HEK293 (cell line): ENCODE measurements around the gene CLCN1.

ENCODE experiments used
- CTCF ChIA-PET: fragments of 350-600 bp; formaldehyde crosslinking; extraction: SDS; loops from one replicate; lab custom pipeline; 2021; ENCODE audit warnings: antibody characterized with exemption; lab: Yijun Ruan, JAX
- POLR2A ChIA-PET: fragments of 300-600 bp; formaldehyde crosslinking; extraction: SDS; loops from one replicate; lab custom pipeline; 2020; ENCODE audit warnings: antibody characterized with exemption, inconsistent platforms; lab: Yijun Ruan, JAX
- H3K27ac ChIP-seq: fragments of 200-500 bp; sonication (Bioruptor generic); 2 replicates; pipeline ENCODE4 v1.5.1; 2014; ENCODE audit warnings: low read depth, low read length, control low read depth, inconsistent platforms; ENCODE audit errors: extremely low read depth
- H3K36me3 ChIP-seq, 2 experiments: fragments of 200-500 bp in 1 of 2; sonication (Bioruptor generic) in 1 of 2; 1 replicate in 1 of 2; 2 replicates in 1 of 2; pipeline ENCODE4 v1.5.1; 2014 to 2017; ENCODE audit warnings: inconsistent platforms in 2 of 2, low read length in 2 of 2; ENCODE audit not compliant: control insufficient read depth in 2 of 2, insufficient read depth in 1 of 2
- H3K4me1 ChIP-seq: fragments of 200-500 bp; sonication (Bioruptor generic); 2 replicates; pipeline ENCODE4 v1.5.1; 2014; ENCODE audit warnings: mild to moderate bottlenecking, low read length, inconsistent platforms; ENCODE audit not compliant: control insufficient read depth, insufficient read depth
- H3K4me3 ChIP-seq: 2 replicates; pipeline ENCODE4 v1.5.1; 2011; ENCODE audit warnings: low read depth, mild to moderate bottlenecking, control low read depth, low read length, moderate library complexity
- H3K9me3 ChIP-seq: fragments of 200-500 bp; sonication (Bioruptor generic); 2 replicates; pipeline ENCODE4 v1.5.1; 2014; ENCODE audit warnings: low read depth, low read length, inconsistent platforms; ENCODE audit not compliant: control insufficient read depth, insufficient read depth
- BCL11B ChIP-seq: fragments of 450-650 bp; formaldehyde crosslinking; IDR thresholded peaks from 2 replicates; pipeline ENCODE4 v1.5.1; 2016; ENCODE audit warnings: low read depth, missing biosample characterization, missing genetic modification characterization
- IKZF3 ChIP-seq: fragments of 450-650 bp; IDR thresholded peaks from 2 replicates; pipeline ENCODE4 v1.5.0; 2018; ENCODE audit warnings: missing biosample characterization, mild to moderate bottlenecking, missing genetic modification characterization, moderate library complexity
- OVOL3 ChIP-seq: fragments of 450-650 bp; formaldehyde crosslinking; IDR thresholded peaks from 2 replicates; pipeline ENCODE4 v1.5.1; 2016; ENCODE audit warnings: missing biosample characterization, missing genetic modification characterization
- ZBTB20 ChIP-seq: fragments of 450-650 bp; formaldehyde crosslinking; IDR thresholded peaks from 2 replicates; pipeline ENCODE4 v1.5.1; 2016; ENCODE audit warnings: missing biosample characterization, missing genetic modification characterization
- ZNF121 ChIP-seq: fragments of 450-650 bp; formaldehyde crosslinking; IDR thresholded peaks from 2 replicates; pipeline ENCODE4 v1.5.1; 2016; ENCODE audit warnings: missing biosample characterization, missing genetic modification characterization
- ZNF501 ChIP-seq: fragments of 450-650 bp; formaldehyde crosslinking; IDR thresholded peaks from 2 replicates; pipeline ENCODE4 v1.5.1; 2016; ENCODE audit warnings: missing biosample characterization, missing genetic modification characterization
- ZNF555 ChIP-seq: fragments of 450-650 bp; formaldehyde crosslinking; conservative IDR thresholded peaks from 2 replicates; pipeline ENCODE4 v1.5.1; 2017; ENCODE audit warnings: missing biosample characterization, mild to moderate bottlenecking, missing genetic modification characterization, inconsistent platforms
- ZNF624 ChIP-seq: fragments of 450-650 bp; formaldehyde crosslinking; IDR thresholded peaks from 2 replicates; pipeline ENCODE4 v1.5.1; 2017; ENCODE audit warnings: missing biosample characterization, missing genetic modification characterization
- ZNF626 ChIP-seq: fragments of 450-650 bp; sonication (Bioruptor Pico); formaldehyde crosslinking; IDR thresholded peaks from 2 replicates; pipeline ENCODE4 v1.5.1; 2018; ENCODE audit warnings: missing biosample characterization, missing genetic modification characterization, inconsistent platforms
- ZNF670 ChIP-seq: fragments of 450-650 bp; formaldehyde crosslinking; IDR thresholded peaks from 2 replicates; pipeline ENCODE4 v1.5.1; 2016; ENCODE audit warnings: missing biosample characterization, missing genetic modification characterization, low read depth
- ZNF76 ChIP-seq: fragments of 450-650 bp; formaldehyde crosslinking; IDR thresholded peaks from 2 replicates; pipeline ENCODE4; 2016; ENCODE audit warnings: low read depth, missing biosample characterization, missing genetic modification characterization, borderline replicate concordance
- ZNF785 ChIP-seq: fragments of 450-650 bp; formaldehyde crosslinking; IDR thresholded peaks from 2 replicates; pipeline ENCODE4 v1.5.1; 2016; ENCODE audit warnings: missing biosample characterization, missing genetic modification characterization
- ZNF843 ChIP-seq: fragments of 450-650 bp; formaldehyde crosslinking; IDR thresholded peaks from 2 replicates; pipeline ENCODE4 v1.5.1; 2016; ENCODE audit warnings: missing biosample characterization, missing genetic modification characterization
- TF ChIP-seq, protein P1 (sequence below): fragments of 450-650 bp; formaldehyde crosslinking; conservative IDR thresholded peaks from 2 replicates; pipeline ENCODE4 v1.5.1; 2016; ENCODE audit warnings: low read depth, missing biosample characterization, missing genetic modification characterization
- TF ChIP-seq, protein P2 (sequence below): fragments of 450-650 bp; formaldehyde crosslinking; IDR thresholded peaks from 2 replicates; pipeline ENCODE4 v1.5.1; 2017; ENCODE audit warnings: missing biosample characterization, missing genetic modification characterization
- TF ChIP-seq, protein P3 (sequence below): fragments of 450-650 bp; formaldehyde crosslinking; IDR thresholded peaks from 2 replicates; pipeline ENCODE4 v1.5.1; 2016; ENCODE audit warnings: missing biosample characterization, missing genetic modification characterization, borderline replicate concordance
- TF ChIP-seq, protein P4 (sequence below): fragments of 450-650 bp; formaldehyde crosslinking; IDR thresholded peaks from 2 replicates; pipeline ENCODE4 v1.5.1; 2017; ENCODE audit warnings: missing biosample characterization, missing genetic modification characterization
- TF ChIP-seq, protein P5 (sequence below): fragments of 450-650 bp; formaldehyde crosslinking; IDR thresholded peaks from 2 replicates; pipeline ENCODE4; 2016; ENCODE audit warnings: missing biosample characterization, missing genetic modification characterization
- TF ChIP-seq, protein P6 (sequence below): fragments of 450-650 bp; formaldehyde crosslinking; IDR thresholded peaks from 2 replicates; pipeline ENCODE4 v1.5.1; 2016; ENCODE audit warnings: missing biosample characterization, missing genetic modification characterization

The CLCN1 gene

DNA sequence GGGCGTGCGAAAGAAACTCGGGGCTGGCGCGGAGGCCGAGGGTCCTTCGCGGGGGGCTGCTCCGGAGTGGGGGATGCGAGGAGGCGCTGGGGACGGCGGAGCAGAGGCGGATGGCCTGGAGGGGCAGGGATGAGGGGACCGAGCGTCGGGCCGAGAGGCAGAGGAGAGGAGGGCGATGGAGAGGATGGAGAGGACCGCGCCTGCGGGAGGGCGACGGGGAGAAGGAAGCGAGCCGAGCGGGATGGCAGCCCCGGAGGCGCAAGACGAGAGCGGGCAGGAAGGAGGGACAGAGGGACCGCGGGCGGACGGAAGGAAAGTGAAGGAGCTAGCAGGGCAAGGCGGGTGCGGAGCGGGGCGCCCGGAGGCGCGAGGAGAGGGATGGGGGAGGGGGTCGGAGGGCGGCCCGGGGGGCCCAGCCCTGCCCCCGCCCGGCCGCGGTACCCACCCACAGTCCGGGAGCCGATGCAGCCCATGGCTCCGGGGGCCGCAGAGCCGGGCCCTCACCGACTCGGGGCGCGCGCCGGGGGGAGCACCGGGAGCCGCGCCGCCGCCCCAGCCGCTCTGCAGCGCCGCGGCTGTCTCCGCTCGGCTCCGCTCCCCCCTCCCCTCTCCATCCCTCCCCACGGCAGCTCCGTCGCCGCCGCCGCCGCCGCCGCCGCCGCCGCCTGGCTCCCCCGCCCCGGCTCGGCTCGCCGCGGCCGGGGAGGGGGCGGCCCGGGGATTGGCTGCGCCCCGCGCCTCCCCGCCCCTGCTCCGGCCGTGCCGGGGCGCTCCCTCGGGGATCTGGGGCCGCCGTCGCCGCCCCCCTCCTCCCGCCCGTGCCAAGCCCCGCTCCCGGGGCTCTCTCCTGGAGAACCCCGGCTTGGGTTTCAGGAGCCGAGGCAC lies 46.5 kb downstream of the CLCN1 start, which contains the start of gene FAM131B (continued):
- no peak for TF ChIP-seq ZNF670 (tag by site-specific recombination)

DNA sequence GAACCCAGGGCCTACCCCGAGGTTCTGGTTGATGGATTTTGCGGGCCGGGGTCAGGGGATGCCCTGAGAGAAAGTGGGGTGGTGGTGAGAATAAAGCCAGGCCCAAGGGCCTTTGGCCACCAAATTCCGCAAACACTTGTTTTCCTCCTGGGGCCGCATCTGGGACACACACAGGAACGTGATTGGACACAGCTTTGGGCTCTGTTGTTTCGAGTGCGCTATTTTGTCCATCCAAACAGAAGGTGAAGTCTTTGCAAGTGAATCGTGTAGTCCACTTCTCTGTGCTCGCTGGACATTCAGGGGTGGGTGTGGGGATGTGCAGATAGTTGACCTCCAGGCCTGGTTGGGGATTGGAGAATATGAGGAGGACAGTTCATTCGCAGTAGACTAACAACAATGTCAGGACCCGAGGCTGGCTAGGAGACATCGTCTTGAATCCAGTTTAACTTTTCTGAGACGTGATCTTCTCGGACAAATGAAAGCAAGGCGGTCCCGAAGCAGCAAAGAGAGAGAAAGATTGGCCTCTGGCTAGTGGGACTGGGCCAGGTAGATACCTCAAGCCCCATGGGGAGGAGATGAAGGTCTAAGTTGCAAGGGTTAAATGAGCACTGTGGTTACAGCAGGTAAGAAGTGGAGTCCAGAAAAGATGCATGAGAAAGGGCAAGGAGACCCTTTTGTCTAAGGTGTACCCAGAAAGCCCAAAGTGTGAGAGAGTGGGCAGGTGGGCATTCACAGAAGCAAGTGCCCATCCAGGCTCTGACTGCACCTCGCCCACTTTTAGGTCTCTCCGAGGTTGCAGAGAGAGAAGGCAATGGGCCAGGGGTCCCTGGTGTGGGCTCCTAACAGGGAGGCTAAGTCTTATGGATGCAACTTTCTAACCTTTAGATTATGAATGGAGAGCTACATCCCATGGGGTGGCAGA lies 47.4 kb downstream of the CLCN1 start:
- no peaks in the 10 kb centered on the region for H3K4me1 ChIP-seq
- H3K36me3 ChIP-seq, result peaks cover 0 to 5% of the 10 kb centered on the region in 2 experiments; a peak in 1 of 3 replicates
- no peaks in the 10 kb centered on the region for H3K9me3 ChIP-seq
- no peak overlapping the region for H3K27ac ChIP-seq
- CTCF ChIA-PET, result interaction anchor here (2.5 kb wide), 1 partner anchor 17 kb away, joined by 8 read pairs; no protein-coding TSS in a partner anchor
- peak overlapping the region; percentile 5 for H3K4me3 ChIP-seq
- POLR2A ChIA-PET, result no interaction called here
- TF ChIP-seq ZNF76 (tag by site-specific recombination) (no peak), IKZF3 (no peak), ZNF121 (tag by site-specific recombination) (no peak), OVOL3 (tag by site-specific recombination) (no peak), ZBTB20 (no peak), ZNF843 (no peak), ZNF555 (tag by site-specific recombination) (no peak), ZNF626 (tag by site-specific recombination) (no peak), ZNF501 (no peak), ZNF624 (tag by site-specific recombination) (no peak), ZNF785 (tag by site-specific recombination) (no peak), BCL11B (tag by site-specific recombination) (no peak)
- TF ChIP-seq, protein P1, sequence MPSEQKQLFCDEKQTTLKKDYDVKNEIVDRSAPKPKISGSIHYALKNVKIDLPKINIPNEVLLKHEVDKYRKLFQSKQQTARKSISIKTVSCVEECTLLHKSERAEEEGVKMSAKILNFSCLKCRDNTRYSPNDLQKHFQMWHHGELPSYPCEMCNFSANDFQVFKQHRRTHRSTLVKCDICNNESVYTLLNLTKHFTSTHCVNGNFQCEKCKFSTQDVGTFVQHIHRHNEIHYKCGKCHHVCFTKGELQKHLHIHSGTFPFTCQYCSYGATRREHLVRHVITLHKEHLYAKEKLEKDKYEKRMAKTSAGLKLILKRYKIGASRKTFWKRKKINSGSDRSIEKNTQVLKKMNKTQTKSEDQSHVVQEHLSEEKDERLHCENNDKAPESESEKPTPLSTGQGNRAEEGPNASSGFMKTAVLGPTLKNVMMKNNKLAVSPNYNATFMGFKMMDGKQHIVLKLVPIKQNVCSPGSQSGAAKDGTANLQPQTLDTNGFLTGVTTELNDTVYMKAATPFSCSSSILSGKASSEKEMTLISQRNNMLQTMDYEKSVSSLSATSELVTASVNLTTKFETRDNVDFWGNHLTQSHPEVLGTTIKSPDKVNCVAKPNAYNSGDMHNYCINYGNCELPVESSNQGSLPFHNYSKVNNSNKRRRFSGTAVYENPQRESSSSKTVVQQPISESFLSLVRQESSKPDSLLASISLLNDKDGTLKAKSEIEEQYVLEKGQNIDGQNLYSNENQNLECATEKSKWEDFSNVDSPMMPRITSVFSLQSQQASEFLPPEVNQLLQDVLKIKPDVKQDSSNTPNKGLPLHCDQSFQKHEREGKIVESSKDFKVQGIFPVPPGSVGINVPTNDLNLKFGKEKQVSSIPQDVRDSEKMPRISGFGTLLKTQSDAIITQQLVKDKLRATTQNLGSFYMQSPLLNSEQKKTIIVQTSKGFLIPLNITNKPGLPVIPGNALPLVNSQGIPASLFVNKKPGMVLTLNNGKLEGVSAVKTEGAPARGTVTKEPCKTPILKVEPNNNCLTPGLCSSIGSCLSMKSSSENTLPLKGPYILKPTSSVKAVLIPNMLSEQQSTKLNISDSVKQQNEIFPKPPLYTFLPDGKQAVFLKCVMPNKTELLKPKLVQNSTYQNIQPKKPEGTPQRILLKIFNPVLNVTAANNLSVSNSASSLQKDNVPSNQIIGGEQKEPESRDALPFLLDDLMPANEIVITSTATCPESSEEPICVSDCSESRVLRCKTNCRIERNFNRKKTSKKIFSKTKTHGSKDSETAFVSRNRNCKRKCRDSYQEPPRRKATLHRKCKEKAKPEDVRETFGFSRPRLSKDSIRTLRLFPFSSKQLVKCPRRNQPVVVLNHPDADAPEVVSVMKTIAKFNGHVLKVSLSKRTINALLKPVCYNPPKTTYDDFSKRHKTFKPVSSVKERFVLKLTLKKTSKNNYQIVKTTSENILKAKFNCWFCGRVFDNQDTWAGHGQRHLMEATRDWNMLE (tag by site-specific recombination), result no peak
- TF ChIP-seq, protein P2, sequence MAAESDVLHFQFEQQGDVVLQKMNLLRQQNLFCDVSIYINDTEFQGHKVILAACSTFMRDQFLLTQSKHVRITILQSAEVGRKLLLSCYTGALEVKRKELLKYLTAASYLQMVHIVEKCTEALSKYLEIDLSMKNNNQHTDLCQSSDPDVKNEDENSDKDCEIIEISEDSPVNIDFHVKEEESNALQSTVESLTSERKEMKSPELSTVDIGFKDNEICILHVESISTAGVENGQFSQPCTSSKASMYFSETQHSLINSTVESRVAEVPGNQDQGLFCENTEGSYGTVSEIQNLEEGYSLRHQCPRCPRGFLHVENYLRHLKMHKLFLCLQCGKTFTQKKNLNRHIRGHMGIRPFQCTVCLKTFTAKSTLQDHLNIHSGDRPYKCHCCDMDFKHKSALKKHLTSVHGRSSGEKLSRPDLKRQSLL, result no peak
- TF ChIP-seq, protein P3, sequence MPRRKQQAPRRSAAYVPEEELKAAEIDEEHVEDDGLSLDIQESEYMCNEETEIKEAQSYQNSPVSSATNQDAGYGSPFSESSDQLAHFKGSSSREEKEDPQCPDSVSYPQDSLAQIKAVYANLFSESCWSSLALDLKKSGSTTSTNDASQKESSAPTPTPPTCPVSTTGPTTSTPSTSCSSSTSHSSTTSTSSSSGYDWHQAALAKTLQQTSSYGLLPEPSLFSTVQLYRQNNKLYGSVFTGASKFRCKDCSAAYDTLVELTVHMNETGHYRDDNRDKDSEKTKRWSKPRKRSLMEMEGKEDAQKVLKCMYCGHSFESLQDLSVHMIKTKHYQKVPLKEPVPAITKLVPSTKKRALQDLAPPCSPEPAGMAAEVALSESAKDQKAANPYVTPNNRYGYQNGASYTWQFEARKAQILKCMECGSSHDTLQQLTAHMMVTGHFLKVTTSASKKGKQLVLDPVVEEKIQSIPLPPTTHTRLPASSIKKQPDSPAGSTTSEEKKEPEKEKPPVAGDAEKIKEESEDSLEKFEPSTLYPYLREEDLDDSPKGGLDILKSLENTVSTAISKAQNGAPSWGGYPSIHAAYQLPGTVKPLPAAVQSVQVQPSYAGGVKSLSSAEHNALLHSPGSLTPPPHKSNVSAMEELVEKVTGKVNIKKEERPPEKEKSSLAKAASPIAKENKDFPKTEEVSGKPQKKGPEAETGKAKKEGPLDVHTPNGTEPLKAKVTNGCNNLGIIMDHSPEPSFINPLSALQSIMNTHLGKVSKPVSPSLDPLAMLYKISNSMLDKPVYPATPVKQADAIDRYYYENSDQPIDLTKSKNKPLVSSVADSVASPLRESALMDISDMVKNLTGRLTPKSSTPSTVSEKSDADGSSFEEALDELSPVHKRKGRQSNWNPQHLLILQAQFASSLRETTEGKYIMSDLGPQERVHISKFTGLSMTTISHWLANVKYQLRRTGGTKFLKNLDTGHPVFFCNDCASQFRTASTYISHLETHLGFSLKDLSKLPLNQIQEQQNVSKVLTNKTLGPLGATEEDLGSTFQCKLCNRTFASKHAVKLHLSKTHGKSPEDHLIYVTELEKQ (tag by site-specific recombination), result no peak
- TF ChIP-seq, protein P4, sequence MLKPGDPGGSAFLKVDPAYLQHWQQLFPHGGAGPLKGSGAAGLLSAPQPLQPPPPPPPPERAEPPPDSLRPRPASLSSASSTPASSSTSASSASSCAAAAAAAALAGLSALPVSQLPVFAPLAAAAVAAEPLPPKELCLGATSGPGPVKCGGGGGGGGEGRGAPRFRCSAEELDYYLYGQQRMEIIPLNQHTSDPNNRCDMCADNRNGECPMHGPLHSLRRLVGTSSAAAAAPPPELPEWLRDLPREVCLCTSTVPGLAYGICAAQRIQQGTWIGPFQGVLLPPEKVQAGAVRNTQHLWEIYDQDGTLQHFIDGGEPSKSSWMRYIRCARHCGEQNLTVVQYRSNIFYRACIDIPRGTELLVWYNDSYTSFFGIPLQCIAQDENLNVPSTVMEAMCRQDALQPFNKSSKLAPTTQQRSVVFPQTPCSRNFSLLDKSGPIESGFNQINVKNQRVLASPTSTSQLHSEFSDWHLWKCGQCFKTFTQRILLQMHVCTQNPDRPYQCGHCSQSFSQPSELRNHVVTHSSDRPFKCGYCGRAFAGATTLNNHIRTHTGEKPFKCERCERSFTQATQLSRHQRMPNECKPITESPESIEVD (tag by site-specific recombination), result no peak
- TF ChIP-seq, protein P5, sequence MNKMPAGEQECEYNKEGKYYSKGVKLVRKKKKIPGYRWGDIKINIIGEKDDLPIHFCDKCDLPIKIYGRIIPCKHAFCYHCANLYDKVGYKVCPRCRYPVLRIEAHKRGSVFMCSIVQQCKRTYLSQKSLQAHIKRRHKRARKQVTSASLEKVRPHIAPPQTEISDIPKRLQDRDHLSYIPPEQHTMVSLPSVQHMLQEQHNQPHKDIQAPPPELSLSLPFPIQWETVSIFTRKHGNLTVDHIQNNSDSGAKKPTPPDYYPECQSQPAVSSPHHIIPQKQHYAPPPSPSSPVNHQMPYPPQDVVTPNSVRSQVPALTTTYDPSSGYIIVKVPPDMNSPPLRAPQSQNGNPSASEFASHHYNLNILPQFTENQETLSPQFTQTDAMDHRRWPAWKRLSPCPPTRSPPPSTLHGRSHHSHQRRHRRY (tag by site-specific recombination), result no peak
- TF ChIP-seq, protein P6, sequence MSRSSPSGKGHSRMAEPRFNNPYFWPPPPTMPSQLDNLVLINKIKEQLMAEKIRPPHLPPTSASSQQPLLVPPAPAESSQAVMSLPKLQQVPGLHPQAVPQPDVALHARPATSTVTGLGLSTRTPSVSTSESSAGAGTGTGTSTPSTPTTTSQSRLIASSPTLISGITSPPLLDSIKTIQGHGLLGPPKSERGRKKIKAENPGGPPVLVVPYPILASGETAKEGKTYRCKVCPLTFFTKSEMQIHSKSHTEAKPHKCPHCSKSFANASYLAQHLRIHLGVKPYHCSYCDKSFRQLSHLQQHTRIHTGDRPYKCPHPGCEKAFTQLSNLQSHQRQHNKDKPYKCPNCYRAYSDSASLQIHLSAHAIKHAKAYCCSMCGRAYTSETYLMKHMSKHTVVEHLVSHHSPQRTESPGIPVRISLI (tag by site-specific recombination), result no peak
